ENCODE results near the gene BCL10. TPM values are rescaled to one million over a fixed set of nuclear protein-coding genes. Genes with fewer than 3 reads are reported as not detected.

BCL10 gene
- total RNA-seq, 1 donor = 30.4 TPM

DNA sequence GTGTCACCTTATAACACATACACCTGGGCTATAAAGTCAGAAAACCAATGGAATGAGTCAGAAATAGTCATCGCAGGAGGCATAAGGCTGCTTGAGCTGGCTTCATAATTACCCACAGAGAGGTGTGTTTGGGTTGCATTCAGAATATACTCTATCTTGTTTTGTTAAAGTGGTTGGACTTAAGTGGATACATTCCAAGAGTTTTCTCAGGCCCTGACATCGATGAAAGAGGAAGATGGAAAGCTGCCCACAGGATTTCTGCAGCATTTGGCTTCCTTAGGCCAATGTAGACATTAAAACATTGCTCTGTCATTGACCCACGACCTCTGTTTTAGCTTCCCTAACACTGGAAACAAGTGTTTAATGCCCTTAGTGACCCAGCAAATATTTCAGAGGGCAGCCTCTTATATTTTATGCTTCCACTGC, 18.6 kb upstream of the BCL10 start:
- no peak for DNase-seq (ENCODE audit: insufficient read length, low spot score, missing footprints)
- Histone ChIP-seq H3K36me3 (ENCODE audit: insufficient read depth, low read length) (no peaks in the 10 kb centered on the region), H3K27ac (ENCODE audit: low read depth, low read length) (no peak overlapping the region), H3K9me3 (ENCODE audit: low read depth, low read length) (no peaks in the 10 kb centered on the region), H3K4me3 (ENCODE audit: insufficient read depth, low read length) (no peak overlapping the region), H3K4me1 (ENCODE audit: insufficient read depth, low read length) (peaks cover 51% of the 10 kb centered on the region), H3K27me3 (ENCODE audit: insufficient read depth, low read length) (no peaks in the 10 kb centered on the region), H3K79me2 (ENCODE audit: insufficient read depth, low read length) (no peaks in the 10 kb centered on the region), H3K4me2 (ENCODE audit: insufficient read depth, low read length) (no peak overlapping the region), H4K20me1 (ENCODE audit: insufficient read depth, low read length) (no peaks in the 10 kb centered on the region), H2AFZ (ENCODE audit: low read length) (no peak overlapping the region)
- TF ChIP-seq CTCF (IDR thresholded peaks at IDR 0.05; ENCODE audit: extremely low read depth, low read depth, low read length) = no peak

DNA sequence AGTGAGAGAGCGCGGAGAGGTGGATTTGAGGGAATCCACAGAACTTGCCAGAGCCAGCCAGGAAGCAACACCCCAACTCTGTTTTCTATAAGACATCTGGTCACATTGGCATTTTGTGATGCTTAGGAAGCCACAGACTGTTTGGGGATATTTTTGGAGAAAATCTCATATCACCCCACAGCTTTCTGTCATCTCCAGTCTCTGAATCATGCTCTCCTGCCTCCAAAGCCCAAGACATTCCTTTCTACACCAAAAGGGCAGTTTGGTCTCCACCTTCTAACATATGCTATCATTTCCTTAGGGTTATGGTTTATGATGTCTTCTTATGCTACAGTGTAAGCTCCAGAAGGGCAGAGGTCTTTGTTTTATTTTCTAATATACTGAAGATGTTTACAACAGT, 14.4 kb upstream of the BCL10 start:
- no peaks in the 10 kb centered on the region for H4K20me1 ChIP-seq (ENCODE audit: insufficient read depth, low read length)

GRCh38 chr1:85289848-85290335, 13.5 kb upstream of the BCL10 start:
- H3K9me3 ChIP-seq (ENCODE audit: low read depth, low read length) = no peaks in the 10 kb centered on the region
- TF ChIP-seq CTCF (IDR thresholded peaks at IDR 0.05; ENCODE audit: extremely low read depth, low read depth, low read length) = no peak
- H3K27me3 ChIP-seq (ENCODE audit: insufficient read depth, low read length) = no peaks in the 10 kb centered on the region
- H3K4me1 ChIP-seq (ENCODE audit: insufficient read depth, low read length) = peaks cover 30% of the 10 kb centered on the region
- no peak overlapping the region for H2AFZ ChIP-seq (ENCODE audit: low read length)
- H3K27ac ChIP-seq (ENCODE audit: low read depth, low read length) = peak overlapping the region; percentile 15
- H4K20me1 ChIP-seq (ENCODE audit: insufficient read depth, low read length) = no peaks in the 10 kb centered on the region
- peak; percentile 76 for DNase-seq (ENCODE audit: insufficient read length, low spot score, missing footprints)
- H3K79me2 ChIP-seq (ENCODE audit: insufficient read depth, low read length) = no peaks in the 10 kb centered on the region
- no peaks in the 10 kb centered on the region for H3K36me3 ChIP-seq (ENCODE audit: insufficient read depth, low read length)
- peak overlapping the region; percentile 7 for H3K4me2 ChIP-seq (ENCODE audit: insufficient read depth, low read length)
- no peak overlapping the region for H3K4me3 ChIP-seq (ENCODE audit: insufficient read depth, low read length)

More for the DNA sequence above, 14.4 kb upstream of the BCL10 start:
- no peak overlapping the region for H3K27ac ChIP-seq (ENCODE audit: low read depth, low read length)
- no peak overlapping the region for H2AFZ ChIP-seq (ENCODE audit: low read length)
- no peak for DNase-seq (ENCODE audit: insufficient read length, low spot score, missing footprints)
- no peaks in the 10 kb centered on the region for H3K36me3 ChIP-seq (ENCODE audit: insufficient read depth, low read length)
- peaks cover 34% of the 10 kb centered on the region for H3K4me1 ChIP-seq (ENCODE audit: insufficient read depth, low read length)
- H3K9me3 ChIP-seq (ENCODE audit: low read depth, low read length) = no peaks in the 10 kb centered on the region
- no peaks in the 10 kb centered on the region for H3K27me3 ChIP-seq (ENCODE audit: insufficient read depth, low read length)
- no peaks in the 10 kb centered on the region for H3K79me2 ChIP-seq (ENCODE audit: insufficient read depth, low read length)
- no peak overlapping the region for H3K4me3 ChIP-seq (ENCODE audit: insufficient read depth, low read length)
- TF ChIP-seq CTCF (IDR thresholded peaks at IDR 0.05; ENCODE audit: extremely low read depth, low read depth, low read length) = no peak
- H3K4me2 ChIP-seq (ENCODE audit: insufficient read depth, low read length) = no peak overlapping the region

GRCh38 chr1:85289207-85289847, 12.9 kb upstream of the BCL10 start:
- TF ChIP-seq CTCF (IDR thresholded peaks at IDR 0.05; ENCODE audit: extremely low read depth, low read depth, low read length) = no peak
- Histone ChIP-seq H3K9me3 (ENCODE audit: low read depth, low read length) (no peaks in the 10 kb centered on the region), H3K36me3 (ENCODE audit: insufficient read depth, low read length) (no peaks in the 10 kb centered on the region), H3K4me2 (ENCODE audit: insufficient read depth, low read length) (peak overlapping the region; percentile 7), H4K20me1 (ENCODE audit: insufficient read depth, low read length) (no peaks in the 10 kb centered on the region), H3K27me3 (ENCODE audit: insufficient read depth, low read length) (no peaks in the 10 kb centered on the region), H2AFZ (ENCODE audit: low read length) (no peak overlapping the region), H3K4me1 (ENCODE audit: insufficient read depth, low read length) (peaks cover 29% of the 10 kb centered on the region), H3K4me3 (ENCODE audit: insufficient read depth, low read length) (no peak overlapping the region), H3K79me2 (ENCODE audit: insufficient read depth, low read length) (no peaks in the 10 kb centered on the region), H3K27ac (ENCODE audit: low read depth, low read length) (peak overlapping the region; percentile 15)
- peak; percentile 86 for DNase-seq (ENCODE audit: insufficient read length, low spot score, missing footprints)

All from osteoblast (primary cell).